HL-60 (cell line): Measurements from ENCODE around the gene PKIB.

Source experiments
- TF ChIP-seq, protein P1 (sequence below): IDR thresholded peaks from 2 replicates; pipeline ENCODE4 v1.6.1; 2012; ENCODE audit warnings: low read depth; ENCODE audit not compliant: insufficient replicate concordance
- TF ChIP-seq, protein P2 (sequence below): IDR thresholded peaks from one replicate; pipeline ENCODE4 v1.5.1; 2011; ENCODE audit warnings: low read length, control low read depth, inconsistent platforms; ENCODE audit not compliant: insufficient read depth

DNA sequence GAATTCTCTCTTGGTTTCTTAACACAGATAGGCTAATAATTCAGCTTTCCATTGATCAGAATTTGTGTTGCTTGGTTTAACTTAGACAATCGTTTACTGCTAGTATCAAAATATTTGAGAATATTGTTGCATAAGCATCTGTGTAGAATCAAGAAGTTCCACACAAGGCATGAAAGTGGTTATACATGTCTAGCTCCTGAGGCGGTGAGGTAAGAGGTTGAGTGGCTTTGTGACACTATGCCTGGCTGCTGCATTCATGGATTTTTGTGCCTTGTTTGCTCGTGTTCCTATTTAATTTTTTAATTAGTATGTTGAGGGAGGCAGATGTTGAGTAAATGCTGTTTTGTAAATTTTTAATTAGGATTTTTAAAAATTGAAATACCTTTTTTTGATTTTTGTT, 10.2 kb downstream of the PKIB start:
- TF ChIP-seq, protein P1, sequence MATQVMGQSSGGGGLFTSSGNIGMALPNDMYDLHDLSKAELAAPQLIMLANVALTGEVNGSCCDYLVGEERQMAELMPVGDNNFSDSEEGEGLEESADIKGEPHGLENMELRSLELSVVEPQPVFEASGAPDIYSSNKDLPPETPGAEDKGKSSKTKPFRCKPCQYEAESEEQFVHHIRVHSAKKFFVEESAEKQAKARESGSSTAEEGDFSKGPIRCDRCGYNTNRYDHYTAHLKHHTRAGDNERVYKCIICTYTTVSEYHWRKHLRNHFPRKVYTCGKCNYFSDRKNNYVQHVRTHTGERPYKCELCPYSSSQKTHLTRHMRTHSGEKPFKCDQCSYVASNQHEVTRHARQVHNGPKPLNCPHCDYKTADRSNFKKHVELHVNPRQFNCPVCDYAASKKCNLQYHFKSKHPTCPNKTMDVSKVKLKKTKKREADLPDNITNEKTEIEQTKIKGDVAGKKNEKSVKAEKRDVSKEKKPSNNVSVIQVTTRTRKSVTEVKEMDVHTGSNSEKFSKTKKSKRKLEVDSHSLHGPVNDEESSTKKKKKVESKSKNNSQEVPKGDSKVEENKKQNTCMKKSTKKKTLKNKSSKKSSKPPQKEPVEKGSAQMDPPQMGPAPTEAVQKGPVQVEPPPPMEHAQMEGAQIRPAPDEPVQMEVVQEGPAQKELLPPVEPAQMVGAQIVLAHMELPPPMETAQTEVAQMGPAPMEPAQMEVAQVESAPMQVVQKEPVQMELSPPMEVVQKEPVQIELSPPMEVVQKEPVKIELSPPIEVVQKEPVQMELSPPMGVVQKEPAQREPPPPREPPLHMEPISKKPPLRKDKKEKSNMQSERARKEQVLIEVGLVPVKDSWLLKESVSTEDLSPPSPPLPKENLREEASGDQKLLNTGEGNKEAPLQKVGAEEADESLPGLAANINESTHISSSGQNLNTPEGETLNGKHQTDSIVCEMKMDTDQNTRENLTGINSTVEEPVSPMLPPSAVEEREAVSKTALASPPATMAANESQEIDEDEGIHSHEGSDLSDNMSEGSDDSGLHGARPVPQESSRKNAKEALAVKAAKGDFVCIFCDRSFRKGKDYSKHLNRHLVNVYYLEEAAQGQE: no peak
- TF ChIP-seq, protein P2, sequence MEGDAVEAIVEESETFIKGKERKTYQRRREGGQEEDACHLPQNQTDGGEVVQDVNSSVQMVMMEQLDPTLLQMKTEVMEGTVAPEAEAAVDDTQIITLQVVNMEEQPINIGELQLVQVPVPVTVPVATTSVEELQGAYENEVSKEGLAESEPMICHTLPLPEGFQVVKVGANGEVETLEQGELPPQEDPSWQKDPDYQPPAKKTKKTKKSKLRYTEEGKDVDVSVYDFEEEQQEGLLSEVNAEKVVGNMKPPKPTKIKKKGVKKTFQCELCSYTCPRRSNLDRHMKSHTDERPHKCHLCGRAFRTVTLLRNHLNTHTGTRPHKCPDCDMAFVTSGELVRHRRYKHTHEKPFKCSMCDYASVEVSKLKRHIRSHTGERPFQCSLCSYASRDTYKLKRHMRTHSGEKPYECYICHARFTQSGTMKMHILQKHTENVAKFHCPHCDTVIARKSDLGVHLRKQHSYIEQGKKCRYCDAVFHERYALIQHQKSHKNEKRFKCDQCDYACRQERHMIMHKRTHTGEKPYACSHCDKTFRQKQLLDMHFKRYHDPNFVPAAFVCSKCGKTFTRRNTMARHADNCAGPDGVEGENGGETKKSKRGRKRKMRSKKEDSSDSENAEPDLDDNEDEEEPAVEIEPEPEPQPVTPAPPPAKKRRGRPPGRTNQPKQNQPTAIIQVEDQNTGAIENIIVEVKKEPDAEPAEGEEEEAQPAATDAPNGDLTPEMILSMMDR: no peak
